KBM-7 (cell line): Measurements from ENCODE around the gene MME.

Experiments
- DNase-seq: peaks from one replicate; pipeline ENCODE4 v3.0.0-alpha.2; 2015
- in situ Hi-C: fragments of 300-500 bp; cut with MboI; formaldehyde crosslinking; loops from 2 replicates; pipeline ENCODE4 v1.14.3; 2020; ENCODE audit warnings: low sequenced_read_pairs, low pct_unique_long_range_greater_than_20kb, mixed read lengths

MME gene

DNA sequence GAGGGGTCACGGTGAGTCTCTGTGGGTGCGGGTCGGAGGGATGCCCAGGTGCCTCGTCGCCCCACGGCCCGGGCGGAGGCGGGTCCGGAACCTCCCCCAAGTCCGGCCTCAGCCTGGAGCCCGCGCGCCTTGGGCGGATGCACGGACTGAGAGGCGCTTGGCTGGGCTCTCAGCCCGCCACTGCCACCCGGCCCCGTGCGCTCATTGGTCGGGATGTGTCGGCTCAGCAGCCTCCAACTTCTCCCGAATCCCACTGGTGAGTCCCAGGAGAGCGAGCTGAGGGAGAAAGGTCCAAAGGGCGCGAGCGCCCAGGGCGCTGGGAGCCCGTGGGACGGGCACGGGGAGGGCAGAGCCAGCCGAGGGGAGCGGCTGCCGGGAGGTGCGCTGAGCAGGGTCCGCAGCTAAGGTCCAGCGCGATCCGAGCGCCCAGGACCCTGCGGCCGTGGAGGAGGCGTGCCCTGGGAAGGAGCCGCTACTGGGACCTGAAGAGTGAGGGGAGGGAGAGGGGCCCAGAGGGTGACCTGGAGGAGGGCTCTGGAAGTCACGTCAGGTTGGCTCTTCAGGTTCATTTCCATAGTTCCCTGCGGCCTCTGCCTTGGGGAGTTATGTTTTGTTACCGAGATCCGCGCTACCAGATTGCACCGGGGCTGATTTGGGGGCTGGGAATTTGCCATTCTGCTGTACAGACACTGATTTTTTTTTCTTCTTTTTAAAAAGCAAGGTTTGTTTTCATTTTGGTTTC, at the start of gene MME:
MME (plus strand) TSS at position 574 of the 742 bp plus-strand sequence. CDS start 3,849 bp downstream, outside the sequence.
- peak; percentile 56 for DNase-seq
- in situ Hi-C loops = no loop called here

DNA sequence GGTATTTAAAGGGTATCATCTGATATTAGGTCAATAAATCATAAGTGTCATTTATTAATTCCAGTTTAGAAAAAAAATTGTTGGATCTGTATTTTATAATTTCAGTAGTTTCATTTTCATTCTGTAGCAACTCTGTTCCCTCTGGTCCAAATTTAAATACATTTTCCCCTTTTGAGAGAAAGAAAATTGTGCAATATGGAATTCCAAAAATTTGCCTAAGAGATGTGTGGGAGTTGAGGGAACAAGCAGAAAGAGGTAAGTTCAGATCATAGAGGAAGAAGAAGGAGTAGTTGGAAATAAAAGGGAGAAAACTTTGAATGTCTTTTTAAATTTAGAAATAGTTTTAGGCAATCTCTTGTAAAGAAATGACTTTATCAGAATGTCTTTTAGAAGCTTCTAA, 48.9 kb upstream of the MME start:
- in situ Hi-C loops = no loop called here
- no peak for DNase-seq

DNA sequence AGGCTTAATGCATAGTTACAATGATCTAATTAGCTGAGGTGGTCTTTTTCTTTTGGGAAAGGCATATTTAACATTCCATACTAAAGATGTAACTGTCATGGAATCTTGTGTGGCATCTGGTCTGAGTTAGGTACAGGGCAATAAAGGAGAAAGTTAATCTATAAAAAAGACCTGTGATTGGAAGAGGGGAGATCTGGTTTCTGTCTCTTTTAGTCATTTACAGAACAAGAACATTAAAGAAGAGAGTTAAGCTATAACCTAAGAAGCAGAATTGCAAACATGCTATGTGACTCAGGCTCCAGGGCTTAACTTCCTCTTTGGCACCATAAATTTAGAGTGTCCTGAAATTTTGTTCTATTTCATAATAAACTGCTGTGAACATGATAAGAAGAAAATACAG, 47.2 kb upstream of the MME start:
- peak; percentile 31 for DNase-seq
- in situ Hi-C loops = no loop called here

DNA sequence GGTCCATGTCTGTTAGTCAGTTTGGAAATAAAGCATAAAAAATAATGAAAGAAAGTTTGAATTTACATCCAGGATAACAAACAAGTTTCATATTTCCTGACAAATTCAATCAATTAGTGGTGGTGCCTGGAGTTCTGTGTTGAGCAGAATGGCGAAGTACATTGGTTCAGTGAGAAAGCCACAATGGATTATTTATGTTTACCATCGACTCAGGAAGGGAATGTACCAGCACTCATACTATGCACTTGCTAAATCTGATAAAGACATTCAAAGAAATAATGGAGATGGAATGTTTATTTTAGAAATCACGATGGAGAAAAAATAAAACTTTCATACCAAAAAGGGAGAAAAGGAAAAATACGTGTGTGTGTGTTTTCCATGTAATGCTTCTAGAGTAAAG, 45.3 kb upstream of the MME start:
- no peak for DNase-seq
- in situ Hi-C loops = no loop called here

DNA sequence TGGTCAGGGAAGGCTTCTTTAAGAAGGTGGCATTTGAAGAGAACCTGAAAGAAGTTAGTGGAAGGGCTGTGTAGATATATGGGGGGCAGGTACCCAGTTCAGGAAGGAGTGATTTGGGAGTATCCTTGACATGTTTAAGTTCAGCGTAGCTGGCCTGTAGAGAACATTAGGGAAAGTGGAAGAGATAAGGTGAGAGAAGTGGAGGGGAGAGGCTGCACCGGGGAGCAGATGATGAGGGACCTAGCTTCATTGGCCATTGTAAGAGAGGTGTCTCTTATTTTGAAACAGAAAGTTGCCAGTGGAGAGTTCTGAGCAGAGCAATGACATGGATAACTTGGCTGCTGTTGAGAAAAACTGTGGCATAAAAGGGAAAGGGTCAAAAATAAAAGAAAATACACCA, 44.6 kb upstream of the MME start:
- in situ Hi-C loops = no loop called here
- DNase-seq = no peak

DNA sequence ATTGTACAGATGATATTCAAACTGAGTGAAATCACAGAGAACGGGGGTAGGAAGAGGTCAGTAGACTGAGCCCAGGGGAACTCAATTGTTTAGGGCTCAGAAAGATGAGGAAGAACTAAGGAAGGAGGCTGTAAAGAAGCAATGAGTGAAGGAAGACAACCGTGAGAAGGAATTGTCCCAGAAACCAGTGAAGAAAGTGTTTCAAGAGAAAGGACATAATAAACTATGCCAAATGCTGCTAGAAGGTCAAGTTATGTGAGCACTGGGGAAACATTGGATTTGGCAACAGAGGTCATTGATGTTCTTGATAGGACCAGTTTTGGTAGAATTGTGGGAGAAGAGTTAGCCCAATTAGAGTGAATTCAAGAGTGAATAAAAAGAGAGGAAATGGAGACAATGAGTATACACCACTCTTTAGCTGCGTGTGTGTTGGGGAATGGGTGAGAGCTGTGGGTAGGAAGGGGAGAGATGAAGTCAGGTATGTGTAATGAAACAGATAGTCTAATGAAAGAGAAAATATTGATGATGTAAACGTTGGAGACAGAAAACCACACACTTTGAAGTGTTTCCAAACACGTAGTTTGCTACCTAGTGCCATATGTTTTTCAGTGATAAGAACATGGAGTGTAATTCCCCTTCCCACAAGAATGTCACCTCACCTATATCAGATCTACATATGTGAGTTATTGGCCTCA, 42.5 kb upstream of the MME start:
- in situ Hi-C loops = no loop called here
- DNase-seq = no peak

DNA sequence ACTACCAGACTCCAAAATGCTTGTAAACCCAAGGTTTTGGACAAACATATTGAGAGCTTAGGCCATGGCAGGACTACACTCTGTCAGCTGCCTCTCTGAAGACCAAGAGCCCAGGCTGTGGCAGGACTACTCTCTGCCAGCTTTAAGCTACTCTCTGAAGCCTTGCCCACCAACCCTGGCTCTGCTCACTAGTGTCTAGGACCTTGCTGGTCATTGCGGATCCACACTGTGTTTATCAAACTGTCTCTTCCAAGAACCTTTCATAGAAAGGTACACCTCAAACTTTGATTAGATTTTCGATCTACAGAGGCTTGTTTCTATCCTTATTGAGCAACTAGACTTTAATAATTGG, 41.9 kb upstream of the MME start:
- DNase-seq = no peak
- in situ Hi-C loops = no loop called here

DNA sequence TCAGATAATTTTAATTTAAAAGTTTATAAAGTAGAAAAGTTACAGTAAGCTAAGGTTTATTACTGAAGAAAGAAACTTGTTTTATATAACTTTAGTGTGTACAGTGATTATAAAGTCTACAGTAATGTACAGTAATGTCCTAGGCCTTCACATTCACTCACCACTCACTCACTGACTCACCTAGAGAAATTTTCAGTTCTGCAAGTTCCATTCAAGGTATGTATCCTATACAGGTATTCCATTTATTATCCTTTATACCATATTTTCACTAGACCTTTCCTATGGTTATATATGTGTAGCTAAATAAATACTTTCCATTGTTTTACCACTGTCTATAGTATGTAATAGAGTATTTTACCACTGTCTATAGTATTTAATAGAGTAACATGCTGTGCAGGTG, 33.2 kb upstream of the MME start:
- no peak for DNase-seq
- in situ Hi-C loops = no loop called here

DNA sequence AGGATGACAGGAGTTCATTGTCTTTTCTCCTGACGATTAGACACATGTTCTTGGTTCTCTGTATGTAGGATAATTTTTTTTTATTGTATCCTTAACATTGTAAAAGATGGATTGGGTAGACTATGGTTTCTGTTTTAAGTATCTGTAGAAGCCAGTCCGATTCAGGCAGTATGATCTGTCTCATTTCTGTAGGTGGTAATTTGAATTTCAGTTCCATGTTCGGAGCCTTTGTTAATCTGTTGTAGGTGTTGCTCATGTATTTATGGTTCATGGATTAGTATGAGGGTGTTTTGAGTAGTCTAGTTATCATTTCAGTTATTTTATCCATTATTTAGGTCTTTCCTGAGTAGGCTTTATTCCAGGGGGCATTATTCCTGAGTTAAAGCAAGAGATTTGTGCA, 32.4 kb upstream of the MME start:
- no peak for DNase-seq
- in situ Hi-C loops = no loop called here

DNA sequence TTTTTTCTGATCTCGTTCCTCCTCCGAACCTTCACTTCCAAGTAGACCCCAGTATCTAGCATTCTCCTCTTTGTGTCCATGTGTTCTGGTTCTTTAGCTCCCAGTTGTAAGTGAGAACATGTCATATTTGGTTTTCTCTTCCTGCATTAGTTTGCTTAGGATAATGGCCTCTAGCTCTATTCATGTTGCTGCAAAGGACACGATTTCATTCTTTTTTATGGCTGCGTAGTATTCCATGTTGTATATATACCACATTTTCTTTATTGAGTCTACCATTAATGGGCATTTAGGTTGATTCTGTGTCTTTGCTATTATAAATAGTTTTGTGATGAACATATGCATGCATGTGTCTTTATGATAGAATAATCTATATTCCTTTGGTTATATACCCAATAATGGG, 30.2 kb upstream of the MME start:
- in situ Hi-C loops = no loop called here
- DNase-seq = no peak

DNA sequence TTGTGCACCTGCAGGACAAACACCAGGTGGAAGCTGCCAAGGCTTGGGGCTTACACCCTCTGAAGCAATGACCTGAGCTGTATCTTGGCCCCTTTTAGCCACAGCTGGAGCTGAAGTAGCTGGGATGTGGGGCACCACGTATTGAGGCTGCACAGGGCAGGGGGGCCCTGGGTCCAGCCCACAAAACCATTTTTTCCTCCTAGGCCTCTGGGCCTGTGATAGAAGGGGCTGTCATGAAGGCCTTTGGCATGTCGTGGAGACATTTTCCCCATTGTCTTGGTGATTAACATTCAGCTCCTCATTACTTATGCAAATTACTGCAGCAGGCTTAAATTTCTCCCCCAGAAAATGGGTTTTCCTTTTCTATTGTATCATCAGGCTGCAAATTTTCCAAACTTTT, 27.6 kb upstream of the MME start:
- no peak for DNase-seq
- in situ Hi-C loops = no loop called here

DNA sequence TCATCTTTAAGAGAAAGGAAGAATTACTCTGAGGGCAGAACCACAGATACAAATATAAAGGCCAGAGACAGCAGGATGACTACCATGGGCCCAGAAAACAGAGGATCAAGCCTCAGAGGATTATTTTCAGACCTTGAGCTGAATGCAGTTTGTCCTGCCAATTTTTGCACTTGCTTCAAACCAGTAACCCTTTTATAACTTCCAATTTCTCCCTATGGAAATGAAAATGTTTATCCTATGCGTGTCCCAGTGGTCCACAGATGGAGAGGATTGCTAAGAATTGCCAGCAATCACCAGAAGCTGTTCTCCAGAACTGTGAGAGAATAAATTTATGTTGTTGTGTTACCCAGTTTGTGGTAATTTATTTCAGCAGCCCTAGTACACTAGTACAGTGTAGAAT, 26.4 kb upstream of the MME start:
- DNase-seq = no peak
- in situ Hi-C loops = no loop called here

DNA sequence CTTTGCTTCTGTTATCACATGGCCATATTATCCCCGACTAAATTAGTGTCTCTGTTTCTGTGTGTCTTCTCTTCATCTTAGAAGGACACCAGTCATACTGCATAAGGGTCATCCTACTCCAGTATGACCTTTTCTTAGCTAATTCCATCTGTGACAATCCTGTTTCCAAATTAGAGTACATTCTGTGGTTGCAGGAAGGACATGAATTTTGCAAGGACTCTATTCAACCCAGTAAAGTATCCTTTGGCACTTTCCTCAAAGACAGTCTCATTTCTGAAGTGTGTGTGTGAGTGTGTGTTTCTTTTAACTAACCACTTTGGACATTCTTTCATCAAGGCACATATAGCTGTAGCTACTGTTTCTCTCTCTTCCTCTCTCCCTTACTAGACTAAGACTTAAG, 15.2 kb upstream of the MME start:
- DNase-seq = no peak
- in situ Hi-C loops = no loop called here

DNA sequence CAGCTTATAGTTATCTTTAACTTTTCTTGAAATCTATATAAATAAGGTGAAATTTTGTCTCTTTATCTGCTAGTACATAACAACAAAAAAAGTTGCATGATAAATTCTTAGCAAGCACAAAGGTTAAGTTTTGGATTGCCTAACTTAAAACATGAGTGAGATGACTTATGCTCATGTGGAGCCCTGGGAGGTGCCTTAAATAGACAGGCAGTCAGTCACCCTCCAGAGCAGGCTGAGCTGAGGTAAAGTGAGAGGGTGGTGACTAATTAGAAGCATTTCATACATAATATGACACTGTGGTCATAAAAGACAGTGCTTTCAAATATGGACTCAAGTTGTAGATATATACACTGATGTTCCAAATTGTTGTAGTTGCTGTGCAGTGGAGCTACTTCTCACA, 14.6 kb upstream of the MME start:
- in situ Hi-C loops = no loop called here
- peak; percentile 19 for DNase-seq

DNA sequence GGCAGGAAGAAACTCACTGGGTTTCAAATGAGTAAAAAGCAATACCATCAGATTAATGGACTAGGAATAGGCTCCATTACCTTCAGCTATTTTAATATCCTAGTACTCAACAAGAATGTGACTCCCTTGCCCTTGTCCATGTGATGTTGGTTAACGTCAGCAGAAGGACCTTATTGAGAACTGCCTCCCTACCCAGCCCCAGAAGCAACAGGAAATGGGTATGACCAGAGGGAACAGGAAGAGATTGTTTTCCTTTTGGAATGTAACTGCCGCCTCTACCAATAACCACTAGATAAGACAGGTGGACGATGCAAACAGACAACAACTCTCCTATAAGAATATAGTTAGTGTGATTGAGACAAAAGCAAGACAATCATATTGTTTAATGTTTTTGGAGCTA, 10.4 kb upstream of the MME start:
- DNase-seq = no peak
- in situ Hi-C loops = no loop called here

DNA sequence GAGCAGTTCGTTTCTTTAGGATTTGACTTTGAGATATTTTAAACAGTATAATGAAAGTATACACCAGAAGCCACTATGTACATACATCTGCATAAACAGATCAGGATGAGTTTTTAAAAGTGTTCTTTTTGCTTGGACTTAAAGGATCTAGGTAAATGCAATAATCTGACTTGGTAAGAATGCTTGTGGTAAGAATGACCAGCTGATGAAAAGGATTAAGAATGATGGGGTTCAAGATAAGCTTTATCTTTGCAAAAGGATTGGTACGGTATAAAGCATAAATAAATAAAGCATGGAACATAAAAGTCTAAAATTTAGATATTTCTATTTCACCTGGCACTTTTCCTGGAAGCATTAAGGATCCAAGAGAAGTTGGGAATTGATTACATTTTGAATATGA, 9.8 kb upstream of the MME start:
- in situ Hi-C loops = no loop called here
- DNase-seq = no peak

DNA sequence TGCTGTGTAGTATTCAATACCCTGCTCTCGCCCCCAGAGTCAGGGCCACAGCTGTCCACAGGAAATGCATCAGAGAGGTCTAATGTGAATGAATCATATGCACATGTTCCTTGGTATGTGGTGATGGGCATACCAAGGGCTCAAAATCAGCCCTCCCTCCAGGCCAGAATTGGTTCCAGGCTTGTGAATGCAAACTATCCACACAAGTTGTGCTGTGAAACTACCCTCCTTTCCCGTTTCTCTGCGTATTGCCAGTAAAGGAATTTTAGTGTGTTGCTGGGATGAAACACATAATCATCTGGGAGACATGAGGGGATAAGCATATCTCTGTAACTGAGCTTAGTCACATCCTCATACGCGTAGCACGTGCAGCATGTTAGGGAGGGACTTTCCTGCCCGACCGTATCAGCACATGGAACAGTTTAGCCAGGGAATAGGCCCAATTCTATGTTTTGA, 9.2 kb upstream of the MME start:
- DNase-seq = no peak
- in situ Hi-C loops = no loop called here

DNA sequence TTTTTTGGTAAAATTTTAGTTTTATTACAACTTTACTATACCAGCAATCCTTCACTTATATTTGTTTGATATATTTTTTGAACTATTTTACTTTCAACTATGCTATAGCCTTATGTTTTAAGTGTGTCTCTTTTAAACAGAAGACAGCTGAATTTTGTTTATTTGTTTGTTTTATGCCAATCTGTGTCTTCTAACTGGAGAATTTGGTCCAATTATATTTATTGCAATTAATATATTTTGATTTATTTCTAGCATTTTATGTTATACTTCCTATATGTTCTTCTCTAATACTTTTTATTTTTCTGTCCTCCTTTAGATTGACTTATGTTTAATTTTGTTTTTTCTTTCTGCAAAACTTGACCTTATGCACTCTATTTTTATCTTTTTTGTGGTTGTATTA, 4.9 kb upstream of the MME start:
- DNase-seq = no peak
- in situ Hi-C loops = no loop called here

DNA sequence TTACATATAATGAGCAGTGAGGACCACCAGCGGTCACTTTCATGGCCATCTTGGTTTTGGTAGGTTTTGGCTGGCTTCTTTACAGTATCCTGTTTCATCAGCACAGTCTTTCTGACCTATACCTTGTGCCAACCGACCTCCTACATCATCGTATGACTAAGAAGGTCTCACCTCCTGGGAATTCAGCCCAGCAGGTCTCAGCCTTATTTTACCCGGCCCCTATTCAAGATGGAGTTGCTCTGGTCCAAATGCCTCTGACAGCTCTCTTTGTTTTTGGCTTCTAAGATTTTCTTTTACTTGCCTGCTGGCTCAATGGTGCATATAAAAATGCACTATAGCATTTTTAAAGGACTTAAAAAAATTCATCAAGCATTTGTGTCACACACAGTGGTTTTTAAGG, 3.2 kb upstream of the MME start:
- no peak for DNase-seq
- in situ Hi-C loops = no loop called here

DNA sequence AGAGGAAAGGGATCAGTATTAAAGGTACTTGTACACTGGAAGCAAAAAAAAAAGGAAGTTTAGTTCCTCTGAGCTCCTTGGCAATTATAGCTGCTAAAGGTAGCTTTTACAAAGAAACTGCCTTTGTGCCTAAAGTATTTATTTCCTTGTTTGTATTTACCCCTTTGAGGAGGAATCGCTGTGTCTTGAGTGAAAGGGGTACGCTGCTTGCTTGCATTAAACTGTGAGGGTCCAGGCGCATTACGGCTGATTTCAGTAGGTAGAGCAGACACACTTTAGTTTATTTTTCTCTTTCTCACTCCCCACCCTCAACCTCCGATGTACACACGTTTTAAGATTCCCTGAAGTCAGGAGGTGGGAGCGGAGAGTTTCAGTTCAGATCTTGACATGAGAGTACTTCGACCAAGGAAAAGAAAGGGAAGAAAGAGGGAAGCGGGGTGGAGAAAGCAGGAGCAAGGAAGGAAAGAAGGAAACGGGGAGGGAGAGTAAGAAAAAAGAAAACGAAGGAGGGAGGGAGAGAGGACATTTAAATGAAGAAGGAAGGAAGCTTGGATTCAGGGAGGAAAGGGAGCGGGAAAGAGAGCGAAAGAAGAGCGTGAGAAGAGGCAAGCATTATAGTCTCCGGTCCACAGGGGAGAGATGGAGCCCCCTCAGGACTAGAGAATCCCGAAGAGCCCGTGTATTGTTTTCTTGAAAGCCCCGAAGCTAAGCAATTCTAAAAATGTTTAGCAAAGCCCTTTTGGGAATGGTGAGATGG, 1.2 kb upstream of the MME start:
- DNase-seq = peak; percentile 28
- in situ Hi-C loops = no loop called here

DNA sequence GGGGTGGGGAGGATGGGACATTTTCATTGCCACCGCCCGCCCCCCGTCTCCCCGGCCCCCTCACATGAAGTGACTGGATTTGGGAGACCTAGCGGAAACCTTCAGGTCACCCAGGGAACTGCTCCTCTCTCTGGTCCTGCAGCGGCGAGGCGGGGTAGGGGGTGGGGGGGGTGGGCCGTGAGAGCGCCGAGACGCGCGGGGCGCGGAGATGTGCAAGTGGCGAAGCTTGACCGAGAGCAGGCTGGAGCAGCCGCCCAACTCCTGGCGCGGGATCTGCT, 712 bp upstream of the MME start:
- no peak for DNase-seq
- in situ Hi-C loops = no loop called here
